GM18517 (cell line): ENCODE data around the gene KIF18B.

Experiments
- ATAC-seq: cut with Tn5 transposase; IDR thresholded peaks from one replicate; pipeline ENCODE4 v1.9.1; 2021; ENCODE audit warnings: mild to moderate bottlenecking, moderate library complexity; ENCODE audit not compliant: unreplicated experiment

Gene KIF18B

GRCh38 chr17:44921122-44921882 is 26.3 kb downstream of the KIF18B start:
- ATAC-seq = no peak

- no peak for ATAC-seq
Measured at GRCh38 chr17:44920565-44920940, 27.0 kb downstream of the KIF18B start.

GRCh38 chr17:44919885-44920564 is 27.5 kb downstream of the KIF18B start:
- no peak for ATAC-seq

GRCh38 chr17:44919411-44919810 is 28.2 kb downstream of the KIF18B start:
- no peak for ATAC-seq

- no peak for ATAC-seq
Measured at GRCh38 chr17:44918006-44918405, 29.6 kb downstream of the KIF18B start.

- no peak for ATAC-seq
Measured at GRCh38 chr17:44917456-44917855, 30.1 kb downstream of the KIF18B start.

- no peak for ATAC-seq
Measured at GRCh38 chr17:44916781-44917241, 30.8 kb downstream of the KIF18B start.

- ATAC-seq = no peak
Measured at GRCh38 chr17:44915862-44916780, 31.5 kb downstream of the KIF18B start.

- no peak for ATAC-seq
Measured at GRCh38 chr17:44915321-44915726, 32.2 kb downstream of the KIF18B start, which contains the start of gene GFAP. GFAP (minus strand) TSS chr17:44915500; CDS start chr17:44915486, 14 bp downstream.

GRCh38 chr17:44914698-44915271 is 32.8 kb downstream of the KIF18B start:
- ATAC-seq = no peak

- no peak for ATAC-seq
Measured at GRCh38 chr17:44914148-44914547, 33.4 kb downstream of the KIF18B start.

GRCh38 chr17:44913676-44914075 is 33.9 kb downstream of the KIF18B start:
- no peak for ATAC-seq

GRCh38 chr17:44912763-44913544 is 34.6 kb downstream of the KIF18B start:
- no peak for ATAC-seq

GRCh38 chr17:44911133-44912001 is 36.2 kb downstream of the KIF18B start:
- no peak for ATAC-seq

GRCh38 chr17:44910231-44911106 is 37.1 kb downstream of the KIF18B start:
- no peak for ATAC-seq

- ATAC-seq = no peak
Measured at GRCh38 chr17:44909681-44910144, 37.9 kb downstream of the KIF18B start.

- ATAC-seq = no peak
Measured at GRCh38 chr17:44908761-44909326, 38.7 kb downstream of the KIF18B start.
